Urinary bladder (tissue), 4 donors: ENCODE data around the gene ATP8B4. TPM values are rescaled to one million over a fixed set of nuclear protein-coding genes. Genes with fewer than 3 reads are reported as not detected.

ENCODE experiments used
- DNase-seq: peaks from one replicate; pipeline ENCODE4 v3.0.0-alpha.2; 2015; ENCODE audit errors: extremely low spot score
- H3K27ac ChIP-seq: one replicate; pipeline ENCODE4 v1.5.1; 2013; ENCODE audit warnings: low read depth, mild to moderate bottlenecking, moderate library complexity
- H3K36me3 ChIP-seq: one replicate; pipeline ENCODE4 v1.6.1; 2013; ENCODE audit warnings: mild to moderate bottlenecking, moderate library complexity; ENCODE audit not compliant: insufficient read depth
- H3K4me1 ChIP-seq: one replicate; pipeline ENCODE4 v1.6.1; 2013; ENCODE audit warnings: mild to moderate bottlenecking, moderate library complexity; ENCODE audit not compliant: insufficient read depth
- H3K4me3 ChIP-seq: one replicate; pipeline ENCODE4 v1.5.1; 2013; ENCODE audit warnings: low read depth, low read length
- WGBS: extraction: QIAGEN DNeasy Blood & Tissue Kit; methylation state at CpG from one replicate; pipeline ENCODE4 v1.1.7; 2013; 5-methylcytosine and 5-hydroxymethylcytosine counted together
- polyA plus RNA-seq: library from polyadenylated mRNA; stranded (reverse); fragments of 200-250 nt; gene quantifications from one replicate; pipeline ENCODE4 v1.2.3, GENCODE V29; 2013
- total RNA-seq: library from RNA; depleted of rRNA; stranded (reverse); fragments of >200 nt; gene quantifications from one replicate; pipeline ENCODE4 v1.2.3, GENCODE V29; 2014
- donor health status: healthy with polysubstance abuse.
- donor health status: healthy.

Gene ATP8B4
- total and polyA plus RNA-seq, 2 donors, result 6.6 to 24.3 TPM

GRCh38 chr15:49855917-49856637 lies 263.0 kb downstream of the ATP8B4 start:
- no peak overlapping the region for H3K4me3 ChIP-seq
- H3K36me3 ChIP-seq, result peaks cover 2% of the 10 kb centered on the region
- WGBS, result 38% methylated on average over 4 of the region's 4 CpGs
- no peak overlapping the region for H3K27ac ChIP-seq
- no peaks in the 10 kb centered on the region for H3K4me1 ChIP-seq
- no peak for DNase-seq

- 96% methylated on average over 2 of the region's 2 CpGs for WGBS
- Histone ChIP-seq H3K4me1 (no peaks in the 10 kb centered on the region), H3K36me3 (peaks cover 2% of the 10 kb centered on the region), H3K27ac (no peak overlapping the region), H3K4me3 (no peak overlapping the region)
- no peak for DNase-seq
Observed at GRCh38 chr15:49852756-49853155, 266.3 kb downstream of the ATP8B4 start.

GRCh38 chr15:49848807-49849206 lies 270.2 kb downstream of the ATP8B4 start:
- WGBS, result 68% methylated on average over 2 of the region's 2 CpGs
- no peak for DNase-seq
- H3K36me3 ChIP-seq, result peaks cover 2% of the 10 kb centered on the region
- H3K4me3 ChIP-seq, result no peak overlapping the region
- no peaks in the 10 kb centered on the region for H3K4me1 ChIP-seq
- no peak overlapping the region for H3K27ac ChIP-seq

- Histone ChIP-seq H3K27ac (no peak overlapping the region), H3K4me3 (no peak overlapping the region), H3K4me1 (no peaks in the 10 kb centered on the region), H3K36me3 (peaks cover 2% of the 10 kb centered on the region)
- 15% methylated on average over 2 of the region's 2 CpGs for WGBS
- DNase-seq, result peak; percentile 23
Observed at GRCh38 chr15:49848282-49848724, 270.7 kb downstream of the ATP8B4 start.

GRCh38 chr15:49847423-49848281 lies 271.4 kb downstream of the ATP8B4 start:
- no peak for DNase-seq
- Histone ChIP-seq H3K4me1 (no peaks in the 10 kb centered on the region), H3K4me3 (no peak overlapping the region), H3K36me3 (peaks cover 2% of the 10 kb centered on the region), H3K27ac (no peak overlapping the region)
- WGBS, result 55% methylated on average over 5 of the region's 5 CpGs

- Histone ChIP-seq H3K27ac (no peak overlapping the region), H3K36me3 (no peaks in the 10 kb centered on the region), H3K4me1 (no peaks in the 10 kb centered on the region), H3K4me3 (no peak overlapping the region)
- no peak for DNase-seq
- WGBS, result 89% methylated on average over 7 of the region's 7 CpGs
Observed at GRCh38 chr15:49844390-49844789, 274.6 kb downstream of the ATP8B4 start.

- DNase-seq, result no peak
- 96% methylated on average over 5 of the region's 5 CpGs for WGBS
- no peak overlapping the region for H3K4me3 ChIP-seq
- H3K36me3 ChIP-seq, result no peaks in the 10 kb centered on the region
- H3K4me1 ChIP-seq, result no peaks in the 10 kb centered on the region
- no peak overlapping the region for H3K27ac ChIP-seq
Observed at GRCh38 chr15:49843725-49844124, 275.3 kb downstream of the ATP8B4 start.

GRCh38 chr15:49842031-49842730 lies 276.9 kb downstream of the ATP8B4 start:
- no peak for DNase-seq
- 88% methylated on average over 4 of the region's 4 CpGs for WGBS
- Histone ChIP-seq H3K4me3 (no peak overlapping the region), H3K4me1 (no peaks in the 10 kb centered on the region), H3K27ac (no peak overlapping the region), H3K36me3 (no peaks in the 10 kb centered on the region)

- DNase-seq, result no peak
- no peaks in the 10 kb centered on the region for H3K36me3 ChIP-seq
- H3K4me1 ChIP-seq, result no peaks in the 10 kb centered on the region
- no peak overlapping the region for H3K4me3 ChIP-seq
- 86% methylated on average over 8 of the region's 8 CpGs for WGBS
- H3K27ac ChIP-seq, result no peak overlapping the region
Observed at GRCh38 chr15:49832511-49832910, 286.5 kb downstream of the ATP8B4 start.

- no peak overlapping the region for H3K4me3 ChIP-seq
- no peaks in the 10 kb centered on the region for H3K36me3 ChIP-seq
- WGBS, result 39% methylated on average over 5 of the region's 5 CpGs
- H3K4me1 ChIP-seq, result no peaks in the 10 kb centered on the region
- H3K27ac ChIP-seq, result no peak overlapping the region
- no peak for DNase-seq
Observed at GRCh38 chr15:49831206-49831965, 287.6 kb downstream of the ATP8B4 start.

GRCh38 chr15:49830391-49830790 lies 288.6 kb downstream of the ATP8B4 start:
- WGBS, result 41% methylated on average over 3 of the region's 3 CpGs
- no peak overlapping the region for H3K4me3 ChIP-seq

GRCh38 chr15:49827311-49827710 lies 291.7 kb downstream of the ATP8B4 start:
- H3K36me3 ChIP-seq, result no peaks in the 10 kb centered on the region
- no peak for DNase-seq
- H3K4me1 ChIP-seq, result no peaks in the 10 kb centered on the region
- 89% methylated on average over 1 of the region's 1 CpG for WGBS
- H3K27ac ChIP-seq, result no peak overlapping the region
- H3K4me3 ChIP-seq, result no peak overlapping the region

More at GRCh38 chr15:49830391-49830790, 288.6 kb downstream of the ATP8B4 start:
- no peaks in the 10 kb centered on the region for H3K4me1 ChIP-seq
- no peak overlapping the region for H3K27ac ChIP-seq
- no peak for DNase-seq
- no peaks in the 10 kb centered on the region for H3K36me3 ChIP-seq

- Histone ChIP-seq H3K4me3 (no peak overlapping the region), H3K36me3 (no peaks in the 10 kb centered on the region), H3K27ac (no peak overlapping the region), H3K4me1 (no peaks in the 10 kb centered on the region)
- no peak for DNase-seq
Observed at GRCh38 chr15:49826640-49827234, 292.3 kb downstream of the ATP8B4 start.
